GM12875 (cell line): Measurements from ENCODE around the gene AKR7A2.

ENCODE experiments used
- H3K4me3 ChIP-seq: one replicate; pipeline ENCODE4 v1.5.1; 2011; ENCODE audit warnings: low read depth, low read length, control low read depth
- CTCF ChIP-seq: IDR thresholded peaks from 2 replicates; pipeline ENCODE4 v1.5.1; 2011; ENCODE audit warnings: low read depth, mild to moderate bottlenecking, control low read depth, inconsistent platforms, low read length, moderate library complexity, borderline replicate concordance; ENCODE audit not compliant: insufficient read depth

The AKR7A2 gene

GRCh38 chr1:19338323-19338762, 26.4 kb upstream of the AKR7A2 start:
- H3K4me3 ChIP-seq, result no peak overlapping the region
- TF ChIP-seq CTCF, result no peak

GRCh38 chr1:19337289-19337688, 25.3 kb upstream of the AKR7A2 start:
- no peak for TF ChIP-seq CTCF

DNA sequence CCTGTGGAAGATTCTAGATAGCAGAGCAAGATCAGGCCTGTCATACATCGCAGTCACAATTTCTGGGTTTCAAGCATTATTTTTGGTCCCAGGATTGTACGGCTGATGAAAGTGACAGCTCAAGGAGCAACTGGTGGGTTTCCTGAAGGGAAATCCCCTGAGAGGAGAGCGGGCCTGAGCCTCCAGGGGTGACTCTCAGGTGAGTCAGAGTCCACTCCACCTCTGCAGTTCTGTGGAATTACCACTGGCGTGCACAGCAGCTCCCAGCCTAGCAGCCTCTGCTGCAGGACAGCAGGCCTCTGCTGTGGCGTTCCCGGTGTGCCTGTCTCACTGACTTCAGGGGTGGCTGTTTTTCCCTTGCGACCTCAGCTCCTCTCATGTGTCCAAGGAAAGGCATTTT, 24.6 kb upstream of the AKR7A2 start:
- no peak overlapping the region for H3K4me3 ChIP-seq
- TF ChIP-seq CTCF, result no peak

More at GRCh38 chr1:19337289-19337688, 25.3 kb upstream of the AKR7A2 start:
- no peak overlapping the region for H3K4me3 ChIP-seq

- no peak for TF ChIP-seq CTCF
- H3K4me3 ChIP-seq, result no peak overlapping the region
Measured at GRCh38 chr1:19333587-19334354, 21.8 kb upstream of the AKR7A2 start.

DNA sequence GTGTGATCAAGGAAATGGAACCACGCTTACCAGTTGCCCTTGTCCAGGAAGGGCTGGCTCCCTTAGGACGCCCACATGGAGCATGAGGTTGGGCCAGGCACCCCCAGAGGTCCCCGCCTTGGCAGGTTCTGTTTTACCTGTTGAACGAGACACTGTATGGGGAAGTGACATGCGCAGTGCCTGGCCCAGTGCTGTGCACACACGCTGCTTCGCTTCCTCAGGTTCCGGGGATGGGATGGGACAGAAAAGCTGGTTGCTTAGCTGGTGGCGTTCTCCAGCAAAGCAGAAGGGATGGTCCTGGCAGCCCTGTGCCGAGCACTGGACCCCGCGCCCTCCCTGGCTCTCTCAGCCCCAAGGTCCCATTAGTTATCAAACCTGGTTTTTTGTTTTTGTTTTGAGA, 20.9 kb upstream of the AKR7A2 start:
- no peak for TF ChIP-seq CTCF

DNA sequence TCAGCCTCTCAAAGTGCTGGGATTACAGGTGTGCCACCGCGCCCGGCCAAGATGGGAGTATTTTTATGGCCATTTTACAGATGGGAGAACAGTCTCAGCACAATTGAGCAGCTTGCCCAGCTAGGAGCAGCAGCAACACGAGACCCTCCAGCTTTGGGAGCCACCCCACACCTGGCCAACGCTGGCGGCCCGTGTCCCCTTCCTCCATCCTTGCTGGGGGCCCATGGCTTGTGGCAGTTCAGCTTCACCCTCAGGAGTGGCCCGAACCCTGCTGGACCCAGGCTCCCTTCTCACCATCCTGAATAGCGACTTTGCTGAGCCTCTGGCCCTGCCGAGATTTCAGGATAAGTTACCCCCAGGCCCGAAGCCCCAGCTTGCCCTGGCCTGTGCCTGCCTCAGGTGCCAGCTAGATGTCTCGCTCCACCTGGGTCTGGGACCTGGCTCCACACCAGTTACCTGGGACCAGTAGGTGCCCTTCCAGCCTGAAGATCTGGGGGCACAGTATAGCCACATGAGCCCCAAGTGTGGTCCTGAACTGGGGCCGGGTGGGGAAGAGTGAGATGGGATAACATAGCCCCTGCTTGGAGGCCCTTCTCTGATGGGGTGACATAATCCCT, 19.4 kb upstream of the AKR7A2 start:
- no peak overlapping the region for H3K4me3 ChIP-seq
- TF ChIP-seq CTCF, result no peak

More for the DNA sequence above, 20.9 kb upstream of the AKR7A2 start:
- H3K4me3 ChIP-seq, result no peak overlapping the region

DNA sequence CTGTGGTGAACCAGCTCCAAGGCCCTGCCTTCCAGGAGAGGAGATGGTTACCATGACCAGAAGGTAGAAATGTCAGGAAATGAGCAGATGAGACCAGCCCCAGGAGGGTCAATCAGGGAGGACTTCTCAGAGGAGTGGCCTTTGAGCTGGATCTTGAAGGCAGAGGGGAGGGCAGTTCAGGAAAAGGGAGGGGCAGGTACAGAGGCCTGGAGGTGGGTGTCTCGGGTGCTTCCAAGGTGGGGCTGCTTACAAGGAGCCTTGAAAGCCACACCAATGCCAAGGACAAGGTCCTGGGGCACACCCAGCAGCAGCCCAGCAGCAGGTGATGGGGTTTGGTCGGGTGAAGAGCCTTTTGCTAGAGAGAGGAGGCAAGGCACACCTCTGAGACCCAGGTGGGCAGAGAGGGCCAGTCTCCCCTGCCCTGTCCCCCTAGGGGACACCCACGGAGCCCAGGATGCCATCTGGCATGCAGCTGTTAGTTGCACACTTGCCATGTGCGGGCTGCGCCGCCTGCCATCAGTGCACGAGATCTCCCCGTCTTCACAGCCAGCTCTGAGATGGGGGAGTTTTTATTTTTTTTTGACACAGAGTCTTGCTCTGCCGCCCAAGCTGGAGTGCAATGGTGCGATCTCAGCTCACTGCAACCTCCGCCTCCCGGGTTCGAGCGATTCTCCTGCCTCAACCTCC, 18.6 kb upstream of the AKR7A2 start:
- TF ChIP-seq CTCF, result no peak
- H3K4me3 ChIP-seq, result no peak overlapping the region
